ENCODE measurements around the gene NAE1. TPM values are rescaled to one million over a fixed set of nuclear protein-coding genes. Genes with fewer than 3 reads are reported as not detected.

Gene NAE1
- total RNA-seq, 1 donor from 2014 or later: 114 TPM

GRCh38 chr16:66862023-66862520, 31.3 kb upstream of the NAE1 start:
- Mint-ChIP-seq H3K4me1 (ENCODE audit: low read depth) (no peaks in the 10 kb centered on the region), H3K4me3 (ENCODE audit: low read depth) (no peak overlapping the region), H3K36me3 (ENCODE audit: insufficient read depth) (no peaks in the 10 kb centered on the region), H3K9me3 (ENCODE audit: low read depth) (no peaks in the 10 kb centered on the region), H3K27ac (no peak overlapping the region), H3K27me3 (peaks cover 10% of the 10 kb centered on the region)
- no peak for TF ChIP-seq CTCF (IDR thresholded peaks at IDR 0.05; ENCODE audit: unreplicated experiment)
- no peak for DNase-seq (ENCODE audit: low spot score, unreplicated experiment)

DNA sequence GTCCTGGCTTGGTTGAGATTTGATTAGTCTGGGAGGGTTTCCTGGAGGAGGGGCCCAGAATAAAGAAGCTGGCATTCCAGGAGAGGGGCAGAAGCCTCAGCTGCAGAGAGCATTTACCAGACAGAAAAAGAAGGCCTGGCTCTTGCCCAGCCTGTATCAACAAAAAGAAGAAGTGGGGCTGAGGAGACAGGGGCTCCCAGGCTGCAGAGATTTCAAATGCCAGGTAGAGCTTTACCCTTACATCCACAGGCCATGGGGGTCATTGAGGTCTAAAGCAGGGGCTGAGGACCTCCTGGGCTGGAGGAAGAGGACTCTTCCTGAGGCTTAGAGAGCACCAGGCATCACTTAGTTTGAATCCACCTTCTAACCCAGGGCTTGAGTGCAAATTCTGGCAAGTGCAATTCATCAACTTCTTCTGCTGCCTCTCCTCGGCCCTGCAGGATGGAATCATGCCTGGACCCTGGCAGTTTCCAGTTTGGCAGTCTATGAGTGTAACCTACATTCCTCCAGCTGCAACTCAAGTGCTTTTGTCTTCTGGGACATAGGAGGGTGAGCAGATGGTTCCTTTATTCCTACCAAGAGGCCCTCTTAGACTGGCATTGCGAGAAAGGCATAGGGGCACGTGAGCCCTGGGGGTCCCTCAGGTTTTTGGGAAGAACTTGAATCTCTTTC, 28.8 kb upstream of the NAE1 start:
- Mint-ChIP-seq H3K27me3 (peaks cover 11% of the 10 kb centered on the region), H3K4me3 (ENCODE audit: low read depth) (no peak overlapping the region), H3K36me3 (ENCODE audit: insufficient read depth) (no peaks in the 10 kb centered on the region), H3K4me1 (ENCODE audit: low read depth) (no peaks in the 10 kb centered on the region), H3K27ac (no peak overlapping the region), H3K9me3 (ENCODE audit: low read depth) (no peaks in the 10 kb centered on the region)
- DNase-seq (ENCODE audit: low spot score, unreplicated experiment): no peak
- no peak for TF ChIP-seq CTCF (IDR thresholded peaks at IDR 0.05; ENCODE audit: unreplicated experiment)

DNA sequence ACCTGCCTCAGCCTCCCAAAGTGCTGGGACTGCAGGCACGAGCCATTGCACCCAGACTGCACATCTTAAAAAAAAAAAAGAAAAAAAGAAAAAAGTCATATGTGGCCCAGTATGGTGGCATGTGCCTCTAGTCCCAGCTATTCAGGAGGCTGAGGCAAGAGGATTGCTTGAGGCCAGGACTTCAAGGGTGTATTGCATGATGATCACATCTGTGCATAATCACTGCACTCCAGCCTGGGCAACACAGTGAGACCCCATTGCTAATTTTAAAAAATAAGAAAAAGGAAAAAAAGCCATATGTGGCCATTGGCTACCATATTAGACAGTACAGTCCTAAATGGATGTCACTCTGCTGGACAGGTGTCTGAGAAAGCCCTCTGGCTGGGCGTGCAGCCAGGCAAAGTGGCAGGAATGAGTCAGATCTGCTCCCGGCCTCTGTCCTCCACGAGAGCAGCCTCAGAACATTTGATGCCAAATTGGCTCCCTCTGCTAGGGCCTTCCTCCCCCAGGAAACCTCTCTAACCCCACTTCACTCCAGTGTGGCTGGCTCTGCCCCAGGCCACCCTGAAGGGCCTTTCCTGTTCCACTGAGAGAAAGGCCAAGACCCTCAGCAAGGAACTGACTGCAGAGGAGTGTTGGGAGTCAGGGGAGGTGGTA, 28.1 kb upstream of the NAE1 start:
- Mint-ChIP-seq H3K36me3 (ENCODE audit: insufficient read depth) (no peaks in the 10 kb centered on the region), H3K27me3 (peaks cover 15% of the 10 kb centered on the region), H3K27ac (no peak overlapping the region), H3K9me3 (ENCODE audit: low read depth) (no peaks in the 10 kb centered on the region), H3K4me3 (ENCODE audit: low read depth) (no peak overlapping the region), H3K4me1 (ENCODE audit: low read depth) (no peaks in the 10 kb centered on the region)
- no peak for TF ChIP-seq CTCF (IDR thresholded peaks at IDR 0.05; ENCODE audit: unreplicated experiment)
- DNase-seq (ENCODE audit: low spot score, unreplicated experiment): no peak

DNA sequence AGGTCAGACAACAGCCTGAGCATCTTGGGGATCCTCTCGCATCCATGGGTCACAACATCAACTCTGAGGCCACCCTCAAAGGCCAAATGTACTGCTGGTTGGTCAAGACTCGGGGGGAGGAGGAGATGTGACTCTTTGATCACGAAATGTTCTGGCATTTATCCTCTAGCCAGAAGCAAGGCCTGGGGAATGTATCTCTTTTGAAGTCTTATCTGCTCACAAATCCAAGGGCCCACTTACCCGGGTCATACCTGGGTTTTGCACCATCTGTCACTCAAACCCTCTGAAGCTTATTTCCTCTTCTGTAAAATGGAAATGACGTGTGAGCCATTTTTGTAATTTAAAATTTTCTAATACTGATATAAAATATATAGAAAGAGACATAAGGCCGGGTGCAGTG, 26.7 kb upstream of the NAE1 start:
- Mint-ChIP-seq H3K36me3 (ENCODE audit: insufficient read depth) (no peaks in the 10 kb centered on the region), H3K4me3 (ENCODE audit: low read depth) (no peak overlapping the region), H3K27me3 (peaks cover 15% of the 10 kb centered on the region), H3K27ac (no peak overlapping the region), H3K9me3 (ENCODE audit: low read depth) (no peaks in the 10 kb centered on the region), H3K4me1 (ENCODE audit: low read depth) (no peaks in the 10 kb centered on the region)
- no peak for DNase-seq (ENCODE audit: low spot score, unreplicated experiment)
- TF ChIP-seq CTCF (IDR thresholded peaks at IDR 0.05; ENCODE audit: unreplicated experiment): no peak

- TF ChIP-seq CTCF (IDR thresholded peaks at IDR 0.05; ENCODE audit: unreplicated experiment): no peak
- Mint-ChIP-seq H3K36me3 (ENCODE audit: insufficient read depth) (no peaks in the 10 kb centered on the region), H3K9me3 (ENCODE audit: low read depth) (no peaks in the 10 kb centered on the region), H3K27ac (no peak overlapping the region), H3K4me1 (ENCODE audit: low read depth) (no peaks in the 10 kb centered on the region), H3K4me3 (ENCODE audit: low read depth) (no peak overlapping the region), H3K27me3 (peaks cover 16% of the 10 kb centered on the region)
- DNase-seq (ENCODE audit: low spot score, unreplicated experiment): no peak
Measured at GRCh38 chr16:66856801-66857200, 26.0 kb upstream of the NAE1 start.
